HCT116 (cell line): Measurements from ENCODE around the gene LYSMD3.

Experiments used
- EGR1 ChIP-seq: IDR thresholded peaks from 2 replicates; pipeline ENCODE4 v1.6.1; 2012; ENCODE audit warnings: low read depth
- FOSL1 ChIP-seq: IDR thresholded peaks from 2 replicates; pipeline ENCODE4 v1.6.1; 2012; ENCODE audit warnings: low read depth
- JUND ChIP-seq: IDR thresholded peaks from 2 replicates; pipeline ENCODE4 v1.6.1; 2012
- POLR2A ChIP-seq: IDR thresholded peaks from 2 replicates; pipeline ENCODE4 v1.7.0; 2011; ENCODE audit warnings: borderline replicate concordance; ENCODE audit not compliant: insufficient read depth, insufficient read length; ENCODE audit errors: extremely low read depth
- POLR2AphosphoS5 ChIP-seq: IDR thresholded peaks from 2 replicates; pipeline ENCODE4 v1.6.1; 2011; ENCODE audit warnings: mild to moderate bottlenecking, low read depth, low read length, moderate library complexity
- SP1 ChIP-seq: IDR thresholded peaks from 2 replicates; pipeline ENCODE4 v1.6.1; 2012; ENCODE audit warnings: low read depth
- TF ChIP-seq, protein P1 (sequence below), 3 experiments: fragments of 200-600 bp in 1 of 3; sonication (generic) in 1 of 3; IDR thresholded peaks in 2 of 3; conservative IDR thresholded peaks in 1 of 3; 2 replicates each; pipeline ENCODE4 v1.5.1; 2012 to 2017; ENCODE audit warnings: low read depth in 2 of 3, low read length in 2 of 3, antibody characterized with exemption in 1 of 3, borderline replicate concordance in 1 of 3, control low read depth in 1 of 3, mild to moderate bottlenecking in 1 of 3, mixed read lengths in 1 of 3, mixed run types in 1 of 3, moderate library complexity in 1 of 3; ENCODE audit not compliant: insufficient read depth in 1 of 3
- TF ChIP-seq, protein P2 (sequence below): IDR thresholded peaks from 2 replicates; pipeline ENCODE4 v1.6.1; 2012; ENCODE audit warnings: low read depth

GRCh38 chr5:90551376-90551775, 22.0 kb upstream of the LYSMD3 start:
- TF ChIP-seq SP1 (no peak), JUND (no peak), POLR2A (no peak), POLR2AphosphoS5 (no peak), EGR1 (no peak), FOSL1 (no peak)
- TF ChIP-seq, protein P1, sequence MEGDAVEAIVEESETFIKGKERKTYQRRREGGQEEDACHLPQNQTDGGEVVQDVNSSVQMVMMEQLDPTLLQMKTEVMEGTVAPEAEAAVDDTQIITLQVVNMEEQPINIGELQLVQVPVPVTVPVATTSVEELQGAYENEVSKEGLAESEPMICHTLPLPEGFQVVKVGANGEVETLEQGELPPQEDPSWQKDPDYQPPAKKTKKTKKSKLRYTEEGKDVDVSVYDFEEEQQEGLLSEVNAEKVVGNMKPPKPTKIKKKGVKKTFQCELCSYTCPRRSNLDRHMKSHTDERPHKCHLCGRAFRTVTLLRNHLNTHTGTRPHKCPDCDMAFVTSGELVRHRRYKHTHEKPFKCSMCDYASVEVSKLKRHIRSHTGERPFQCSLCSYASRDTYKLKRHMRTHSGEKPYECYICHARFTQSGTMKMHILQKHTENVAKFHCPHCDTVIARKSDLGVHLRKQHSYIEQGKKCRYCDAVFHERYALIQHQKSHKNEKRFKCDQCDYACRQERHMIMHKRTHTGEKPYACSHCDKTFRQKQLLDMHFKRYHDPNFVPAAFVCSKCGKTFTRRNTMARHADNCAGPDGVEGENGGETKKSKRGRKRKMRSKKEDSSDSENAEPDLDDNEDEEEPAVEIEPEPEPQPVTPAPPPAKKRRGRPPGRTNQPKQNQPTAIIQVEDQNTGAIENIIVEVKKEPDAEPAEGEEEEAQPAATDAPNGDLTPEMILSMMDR (IDR thresholded peaks at IDR 0.05 in 2 of 3, conservative IDR thresholded peaks at IDR 0.05 in 1 of 3; ENCODE audit: borderline replicate concordance in 1 of 3, insufficient read depth in 1 of 3, low read depth in 2 of 3, low read length in 2 of 3), result no peak
- TF ChIP-seq, protein P2, sequence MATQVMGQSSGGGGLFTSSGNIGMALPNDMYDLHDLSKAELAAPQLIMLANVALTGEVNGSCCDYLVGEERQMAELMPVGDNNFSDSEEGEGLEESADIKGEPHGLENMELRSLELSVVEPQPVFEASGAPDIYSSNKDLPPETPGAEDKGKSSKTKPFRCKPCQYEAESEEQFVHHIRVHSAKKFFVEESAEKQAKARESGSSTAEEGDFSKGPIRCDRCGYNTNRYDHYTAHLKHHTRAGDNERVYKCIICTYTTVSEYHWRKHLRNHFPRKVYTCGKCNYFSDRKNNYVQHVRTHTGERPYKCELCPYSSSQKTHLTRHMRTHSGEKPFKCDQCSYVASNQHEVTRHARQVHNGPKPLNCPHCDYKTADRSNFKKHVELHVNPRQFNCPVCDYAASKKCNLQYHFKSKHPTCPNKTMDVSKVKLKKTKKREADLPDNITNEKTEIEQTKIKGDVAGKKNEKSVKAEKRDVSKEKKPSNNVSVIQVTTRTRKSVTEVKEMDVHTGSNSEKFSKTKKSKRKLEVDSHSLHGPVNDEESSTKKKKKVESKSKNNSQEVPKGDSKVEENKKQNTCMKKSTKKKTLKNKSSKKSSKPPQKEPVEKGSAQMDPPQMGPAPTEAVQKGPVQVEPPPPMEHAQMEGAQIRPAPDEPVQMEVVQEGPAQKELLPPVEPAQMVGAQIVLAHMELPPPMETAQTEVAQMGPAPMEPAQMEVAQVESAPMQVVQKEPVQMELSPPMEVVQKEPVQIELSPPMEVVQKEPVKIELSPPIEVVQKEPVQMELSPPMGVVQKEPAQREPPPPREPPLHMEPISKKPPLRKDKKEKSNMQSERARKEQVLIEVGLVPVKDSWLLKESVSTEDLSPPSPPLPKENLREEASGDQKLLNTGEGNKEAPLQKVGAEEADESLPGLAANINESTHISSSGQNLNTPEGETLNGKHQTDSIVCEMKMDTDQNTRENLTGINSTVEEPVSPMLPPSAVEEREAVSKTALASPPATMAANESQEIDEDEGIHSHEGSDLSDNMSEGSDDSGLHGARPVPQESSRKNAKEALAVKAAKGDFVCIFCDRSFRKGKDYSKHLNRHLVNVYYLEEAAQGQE, result no peak
